ENCODE measurements around the gene ARHGDIB.
A peak's percentile ranks its signal among the peaks of the same experiment; 100 is the strongest.

ARHGDIB gene

GRCh38 chr12:14961466-14962152 lies at the start of gene ARHGDIB:
TSS of gene ARHGDIB (minus strand) at chr12:14961601. CDS start at chr12:14950712, 10,889 bp downstream.
- peak; percentile 41 for DNase-seq (ENCODE audit: low read depth)

GRCh38 chr12:15011162-15011561 lies 49.8 kb upstream of the ARHGDIB start:
- no peak for DNase-seq (ENCODE audit: low read depth)

GRCh38 chr12:15007551-15007950 lies 46.1 kb upstream of the ARHGDIB start:
- no peak for DNase-seq (ENCODE audit: low read depth)

- DNase-seq (ENCODE audit: low read depth): no peak
Observed at GRCh38 chr12:15005064-15005463, 43.7 kb upstream of the ARHGDIB start.

GRCh38 chr12:15004421-15004820 lies 43.0 kb upstream of the ARHGDIB start:
- DNase-seq (ENCODE audit: low read depth): no peak

- DNase-seq (ENCODE audit: low read depth): no peak
Observed at GRCh38 chr12:15001733-15002382, 40.5 kb upstream of the ARHGDIB start.

GRCh38 chr12:15000575-15000974 lies 39.2 kb upstream of the ARHGDIB start:
- no peak for DNase-seq (ENCODE audit: low read depth)

GRCh38 chr12:14999695-15000365 lies 38.4 kb upstream of the ARHGDIB start:
- DNase-seq (ENCODE audit: low read depth): no peak

- DNase-seq (ENCODE audit: low read depth): no peak
Observed at GRCh38 chr12:14999021-14999694, 37.8 kb upstream of the ARHGDIB start.

GRCh38 chr12:14997998-14998397 lies 36.6 kb upstream of the ARHGDIB start:
- DNase-seq (ENCODE audit: low read depth): no peak

- no peak for DNase-seq (ENCODE audit: low read depth)
Observed at GRCh38 chr12:14995583-14996425, 34.4 kb upstream of the ARHGDIB start.

- DNase-seq (ENCODE audit: low read depth): no peak
Observed at GRCh38 chr12:14994610-14995009, 33.2 kb upstream of the ARHGDIB start.

- DNase-seq (ENCODE audit: low read depth): no peak
Observed at GRCh38 chr12:14993537-14994266, 32.3 kb upstream of the ARHGDIB start.

GRCh38 chr12:14993117-14993516 lies 31.7 kb upstream of the ARHGDIB start:
- DNase-seq (ENCODE audit: low read depth): no peak

GRCh38 chr12:14992673-14993072 lies 31.3 kb upstream of the ARHGDIB start:
- DNase-seq (ENCODE audit: low read depth): no peak

GRCh38 chr12:14991069-14991468 lies 29.7 kb upstream of the ARHGDIB start:
- DNase-seq (ENCODE audit: low read depth): no peak

GRCh38 chr12:14989790-14990189 lies 28.4 kb upstream of the ARHGDIB start:
- DNase-seq (ENCODE audit: low read depth): no peak

GRCh38 chr12:14988035-14988434 lies 26.6 kb upstream of the ARHGDIB start:
- no peak for DNase-seq (ENCODE audit: low read depth)

GRCh38 chr12:14986449-14986848 lies 25.0 kb upstream of the ARHGDIB start:
- DNase-seq (ENCODE audit: low read depth): no peak

GRCh38 chr12:14984766-14985285 lies 23.4 kb upstream of the ARHGDIB start:
- no peak for DNase-seq (ENCODE audit: low read depth)

GRCh38 chr12:14984036-14984435 lies 22.6 kb upstream of the ARHGDIB start:
- no peak for DNase-seq (ENCODE audit: low read depth)
